Mucosa of descending colon (tissue), 3 donors: Measurements from ENCODE around the gene VASP. TPM values are rescaled to one million over a fixed set of nuclear protein-coding genes. Genes with fewer than 3 reads are reported as not detected.
A peak's percentile ranks its signal among the peaks of the same experiment; 100 is the strongest.

Source experiments
- ATAC-seq: fragments of 200-7000 bp; cut with Tn5 transposase; one replicate; pipeline ENCODE4 v1.9.1; 2020; ENCODE audit warnings: mild to moderate bottlenecking, moderate library complexity
- DNase-seq, 3 donors: peaks; one replicate each; pipeline ENCODE4 v3.0.0-alpha.2; 2020
- H3K36me3 ChIP-seq: fragments of 200-600 bp; one replicate; pipeline ENCODE4 v1.8.0; 2021; ENCODE audit warnings: low read depth, mild to moderate bottlenecking
- H3K4me1 ChIP-seq: fragments of 200-600 bp; one replicate; pipeline ENCODE4 v1.8.0; 2021; ENCODE audit warnings: low read depth, mild to moderate bottlenecking
- H3K4me3 ChIP-seq: fragments of 200-600 bp; one replicate; pipeline ENCODE4 v1.8.0; 2021; ENCODE audit warnings: mild to moderate bottlenecking
- H3K9me3 ChIP-seq: fragments of 200-600 bp; one replicate; pipeline ENCODE4 v1.8.0; 2021; ENCODE audit warnings: mild to moderate bottlenecking
- CTCF ChIP-seq: fragments of 200-600 bp; IDR thresholded peaks from one replicate; pipeline ENCODE4 v1.8.0; 2022; ENCODE audit warnings: antibody characterized with exemption, mild to moderate bottlenecking
- intact Hi-C, 2 donors: fragments of 100-400 bp; cut with DNase I in 1 of 2; cut with micrococcal nuclease in 1 of 2; formaldehyde crosslinking; loops; one replicate each; pipeline versions ENCODE4 v1.11.0 to v1.11.1; 2022; cut with DNase I, micrococcal nuclease
- total RNA-seq, 3 donors: library from RNA; stranded (reverse); fragmentation: NEBNext Ultra II Directional in 2 of 3; extraction: Animal tissue kit (Norgen Biotek cat#: 25700) in 2 of 3; gene quantifications; one replicate each; pipeline versions ENCODE4 v1.2.1 to v1.2.4, GENCODE V29; 2021 to 2023
- donor health status: DM: no; HTN: no; CAD: no; lungs with moderate emphysema.
- donor health status: DM: no; HTN: no; CAD: no.
- donor health status: DM: no; HTN: yes; CAD: no.

VASP gene
- total RNA-seq, 3 donors from 2014 or later: 190 to 252 (median 235) TPM

GRCh38 chr19:45464274-45464673 is 43.0 kb upstream of the VASP start:
- intact Hi-C loops: no loop called here
- H3K4me1 ChIP-seq: peaks cover 17% of the 10 kb centered on the region
- H3K36me3 ChIP-seq: no peaks in the 10 kb centered on the region
- H3K4me3 ChIP-seq: no peak overlapping the region
- ATAC-seq (no peak), DNase-seq (no peak)
- no peaks in the 10 kb centered on the region for H3K9me3 ChIP-seq
- TF ChIP-seq CTCF: no peak

- ATAC-seq (no peak), DNase-seq (no peak)
- Histone ChIP-seq H3K4me1 (peaks cover 20% of the 10 kb centered on the region), H3K36me3 (no peaks in the 10 kb centered on the region), H3K4me3 (no peak overlapping the region), H3K9me3 (no peaks in the 10 kb centered on the region)
- no peak for TF ChIP-seq CTCF
- intact Hi-C loops: no loop called here
Measured at GRCh38 chr19:45464852-45465441, 42.3 kb upstream of the VASP start.

DNA sequence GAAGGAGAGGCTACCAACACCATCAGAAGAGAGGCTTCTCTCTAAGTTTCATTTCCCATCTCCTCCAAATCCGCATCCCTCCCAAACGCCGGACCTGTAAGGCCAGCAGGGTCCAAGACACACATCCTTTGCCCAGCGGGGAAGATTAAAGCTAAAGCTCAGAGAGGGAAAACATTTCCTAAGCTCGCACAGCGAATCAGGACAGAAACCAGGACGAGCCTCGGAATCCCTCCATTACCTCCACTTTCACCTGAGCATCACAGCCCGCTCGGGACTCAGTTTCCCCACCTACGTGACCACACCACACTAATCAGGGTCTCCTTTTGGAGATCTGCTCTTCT is 40.2 kb upstream of the VASP start:
- Histone ChIP-seq H3K4me1 (peaks cover 24% of the 10 kb centered on the region), H3K4me3 (no peak overlapping the region), H3K36me3 (no peaks in the 10 kb centered on the region), H3K9me3 (no peaks in the 10 kb centered on the region)
- no peak for ATAC-seq
- DNase-seq: no peak
- TF ChIP-seq CTCF: no peak
- intact Hi-C loops: no loop called here

DNA sequence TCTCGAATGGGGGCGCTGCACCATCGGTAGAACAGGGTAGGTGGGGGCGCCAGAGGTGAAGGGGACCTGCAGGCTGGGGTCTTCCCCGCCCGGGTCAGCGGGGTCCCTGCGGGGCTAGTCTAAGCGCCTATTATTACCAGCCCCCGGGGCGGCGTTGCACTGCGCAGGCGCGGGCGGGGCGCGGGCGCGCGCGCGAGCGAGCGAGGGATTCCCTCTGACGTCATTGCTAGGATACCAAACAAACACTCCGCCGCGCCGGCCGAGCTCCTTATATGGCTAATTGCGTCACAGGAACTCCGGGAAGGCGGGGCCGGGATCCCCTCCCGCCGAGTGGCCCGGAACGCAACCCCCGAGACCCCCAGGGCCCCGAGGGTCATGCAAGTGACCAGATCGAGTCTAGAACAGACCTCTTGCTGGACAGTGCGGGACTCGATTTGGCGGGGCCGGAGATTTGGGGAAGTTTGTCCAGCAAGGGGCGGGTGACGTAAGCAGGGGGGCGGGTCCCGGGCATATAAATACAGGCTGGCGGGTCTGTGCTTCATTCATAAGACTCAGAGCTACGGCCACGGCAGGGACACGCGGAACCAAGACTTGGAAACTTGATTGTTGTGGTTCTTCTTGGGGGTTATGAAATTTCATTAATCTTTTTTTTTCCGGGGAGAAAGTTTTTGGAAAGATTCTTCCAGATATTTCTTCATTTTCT is 39.7 kb upstream of the VASP start, which contains the start of gene FOSB:
FOSB (plus strand) TSS at position 541 of the 703 bp plus-strand sequence. CDS start 591 bp downstream, outside the sequence.
- H3K4me1 ChIP-seq: peaks cover 24% of the 10 kb centered on the region
- peak within 1 kb of the TSS; percentile 16 for H3K4me3 ChIP-seq
- no peaks in the 10 kb centered on the region for H3K36me3 ChIP-seq
- H3K9me3 ChIP-seq: no peaks in the 10 kb centered on the region
- DNase-seq: peak; percentile 94 to 97 (median 96)
- ATAC-seq: peak; percentile 67
- intact Hi-C loops: no loop called here
- peak; percentile 6 for TF ChIP-seq CTCF

DNA sequence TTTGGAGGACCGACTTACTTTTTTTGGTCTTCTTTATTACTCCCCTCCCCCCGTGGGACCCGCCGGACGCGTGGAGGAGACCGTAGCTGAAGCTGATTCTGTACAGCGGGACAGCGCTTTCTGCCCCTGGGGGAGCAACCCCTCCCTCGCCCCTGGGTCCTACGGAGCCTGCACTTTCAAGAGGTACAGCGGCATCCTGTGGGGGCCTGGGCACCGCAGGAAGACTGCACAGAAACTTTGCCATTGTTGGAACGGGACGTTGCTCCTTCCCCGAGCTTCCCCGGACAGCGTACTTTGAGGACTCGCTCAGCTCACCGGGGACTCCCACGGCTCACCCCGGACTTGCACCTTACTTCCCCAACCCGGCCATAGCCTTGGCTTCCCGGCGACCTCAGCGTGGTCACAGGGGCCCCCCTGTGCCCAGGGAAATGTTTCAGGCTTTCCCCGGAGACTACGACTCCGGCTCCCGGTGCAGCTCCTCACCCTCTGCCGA is 39.1 kb upstream of the VASP start:
- peaks cover 24% of the 10 kb centered on the region for H3K4me1 ChIP-seq
- no peaks in the 10 kb centered on the region for H3K36me3 ChIP-seq
- H3K9me3 ChIP-seq: no peaks in the 10 kb centered on the region
- intact Hi-C loops: no loop called here
- DNase-seq (peak in 2 of 3 donors; percentile 62 to 78), ATAC-seq (peak; percentile 0)
- TF ChIP-seq CTCF: no peak
- no peak overlapping the region for H3K4me3 ChIP-seq
